A204.1 (cell line): ENCODE results near the gene MEIS2.

Experiments
- FAIRE-seq: peaks from 2 replicates; lab custom pipeline; 2012; peaks lifted over from hg19 to GRCh38; lab: Jason Lieb, UNC

Gene MEIS2

DNA sequence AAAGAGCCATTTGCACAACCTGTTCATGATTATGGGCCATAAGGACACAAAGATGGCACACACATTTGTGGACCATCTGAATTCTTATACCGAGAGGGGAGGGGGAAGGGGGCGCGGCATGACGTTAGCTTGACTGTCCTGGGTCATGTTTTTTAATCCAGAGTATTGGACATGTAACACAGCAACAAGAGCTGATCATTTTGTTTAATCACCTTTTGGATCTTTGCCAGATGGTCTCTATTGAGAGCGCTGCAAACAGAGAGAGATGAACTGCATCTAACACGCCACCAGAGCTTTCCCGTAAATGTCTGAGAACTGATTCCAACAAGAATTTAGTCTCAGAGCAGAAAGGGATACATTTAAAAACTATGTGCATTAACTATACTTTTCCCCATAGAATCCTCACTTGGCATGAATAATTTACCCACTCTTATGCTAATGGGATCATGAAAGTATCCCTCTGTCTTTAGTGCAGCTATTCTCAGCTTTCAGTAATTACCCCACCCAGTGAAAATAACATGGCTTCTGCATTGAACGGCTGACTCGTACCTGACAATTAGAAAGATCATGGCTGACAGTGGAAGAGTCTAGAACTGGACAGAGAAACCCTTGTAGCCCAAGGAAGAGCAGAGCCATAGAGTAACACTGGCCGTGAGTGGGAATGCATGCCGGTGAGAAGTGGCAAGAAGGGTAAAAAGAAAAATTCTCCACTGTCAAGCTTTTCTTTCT is 22.6 kb downstream of the MEIS2 start:
- FAIRE-seq = no peak

- FAIRE-seq = no peak
Measured at GRCh38 chr15:37076543-37076942, 23.8 kb downstream of the MEIS2 start.

DNA sequence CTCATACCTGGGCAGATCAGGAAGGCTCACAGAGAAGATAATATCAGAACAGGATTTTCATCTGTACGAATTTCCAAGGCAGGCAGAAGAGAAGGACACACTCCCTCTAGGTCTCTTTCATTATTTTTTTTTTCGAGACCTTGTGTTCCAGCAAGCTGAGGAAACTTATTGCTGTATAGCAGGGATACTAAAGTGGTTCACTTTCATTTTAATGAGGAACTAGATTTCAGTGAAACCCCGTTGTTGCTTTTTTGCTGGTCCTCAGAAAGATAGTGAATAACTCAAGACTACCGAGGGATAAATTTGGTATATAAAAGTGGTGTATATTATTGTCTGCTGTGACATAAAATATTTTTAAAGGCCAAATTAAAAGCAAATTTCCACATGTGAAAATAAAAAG is 24.6 kb downstream of the MEIS2 start:
- FAIRE-seq = no peak

DNA sequence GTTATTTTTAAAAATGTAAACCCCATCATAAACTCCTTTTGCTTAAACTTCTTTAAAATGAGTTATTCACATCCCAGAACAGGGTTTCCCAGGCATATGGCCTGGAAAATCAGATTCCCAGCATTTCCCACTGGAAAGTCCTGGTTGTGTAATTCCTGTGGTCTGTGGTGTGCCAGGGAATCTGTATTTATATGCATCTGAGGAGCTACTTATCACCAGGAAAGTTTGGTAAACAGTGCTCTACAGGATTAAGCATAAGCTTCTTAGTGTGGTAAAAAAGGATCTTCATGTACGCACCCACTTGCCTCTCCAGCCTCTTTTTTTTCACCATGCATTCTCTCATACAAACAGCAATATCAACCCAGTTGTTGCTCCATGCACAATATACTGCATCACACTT is 28.2 kb downstream of the MEIS2 start:
- FAIRE-seq = no peak

DNA sequence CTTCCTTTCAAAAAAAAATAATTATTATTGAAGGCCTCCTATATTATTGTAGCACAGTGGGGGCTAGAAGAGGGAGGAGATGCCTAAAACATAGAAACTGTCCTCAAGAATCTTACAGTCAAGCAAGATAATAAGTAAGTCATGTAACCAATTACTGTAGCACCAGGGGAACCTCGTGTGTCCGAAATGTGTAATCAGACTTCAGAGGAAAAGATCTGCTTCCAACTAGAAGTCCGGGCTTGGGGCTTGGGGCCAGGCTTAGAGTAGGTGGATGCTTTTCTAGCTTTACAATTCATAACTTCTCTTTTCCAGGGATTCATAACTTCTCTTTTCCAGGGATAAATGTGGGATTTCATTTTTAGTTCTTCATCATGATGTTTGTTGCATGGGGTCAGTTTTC is 29.2 kb downstream of the MEIS2 start:
- no peak for FAIRE-seq

- FAIRE-seq = no peak
Measured at GRCh38 chr15:37070686-37071085, 29.7 kb downstream of the MEIS2 start.

GRCh38 chr15:37061996-37062395 is 38.4 kb downstream of the MEIS2 start:
- FAIRE-seq = no peak

GRCh38 chr15:37059086-37059485 is 41.3 kb downstream of the MEIS2 start:
- no peak for FAIRE-seq

- no peak for FAIRE-seq
Measured at GRCh38 chr15:37058316-37058985, 41.9 kb downstream of the MEIS2 start.

GRCh38 chr15:37057831-37058230 is 42.5 kb downstream of the MEIS2 start:
- FAIRE-seq = no peak

- FAIRE-seq = no peak
Measured at GRCh38 chr15:37057256-37057655, 43.1 kb downstream of the MEIS2 start.

GRCh38 chr15:37056177-37057121 is 43.9 kb downstream of the MEIS2 start:
- FAIRE-seq = no peak

DNA sequence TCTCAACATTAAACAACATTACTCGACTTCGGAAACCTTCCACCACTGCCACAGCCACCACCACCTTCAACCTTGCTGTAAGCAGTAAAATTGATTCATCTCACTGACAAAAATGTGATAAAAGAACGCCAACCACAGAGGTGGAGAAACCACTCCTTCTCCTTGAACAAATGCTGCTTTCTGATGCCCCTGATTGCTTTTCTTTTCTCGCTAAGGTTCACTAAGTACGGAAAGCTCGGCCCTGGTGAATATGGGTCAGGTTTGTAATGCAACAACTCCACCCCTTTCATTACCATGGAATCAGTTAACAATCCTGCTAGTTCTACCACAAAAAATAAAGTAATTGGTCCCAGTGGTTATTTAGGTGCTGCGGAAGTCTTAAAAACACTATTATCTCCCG is 44.9 kb downstream of the MEIS2 start:
- no peak for FAIRE-seq

DNA sequence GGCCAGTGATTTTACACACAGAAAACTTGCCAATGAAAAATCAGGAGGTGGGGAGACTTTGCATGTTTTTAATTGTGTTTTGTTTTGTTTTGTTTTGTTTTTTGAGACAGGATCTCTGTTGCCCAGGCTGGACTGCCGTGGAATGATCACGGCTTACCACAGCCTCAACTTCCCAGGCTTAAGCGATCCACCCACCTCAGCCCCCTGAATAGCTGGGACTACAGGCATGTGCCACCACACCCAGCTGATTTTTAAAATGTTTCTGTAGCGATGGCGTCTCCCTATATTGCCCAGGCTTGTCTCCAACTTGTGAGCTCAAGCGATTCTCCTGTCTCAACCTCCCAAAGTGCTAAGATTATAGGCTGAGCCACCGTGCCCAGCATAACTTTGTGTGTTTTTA is 46.0 kb downstream of the MEIS2 start:
- no peak for FAIRE-seq

DNA sequence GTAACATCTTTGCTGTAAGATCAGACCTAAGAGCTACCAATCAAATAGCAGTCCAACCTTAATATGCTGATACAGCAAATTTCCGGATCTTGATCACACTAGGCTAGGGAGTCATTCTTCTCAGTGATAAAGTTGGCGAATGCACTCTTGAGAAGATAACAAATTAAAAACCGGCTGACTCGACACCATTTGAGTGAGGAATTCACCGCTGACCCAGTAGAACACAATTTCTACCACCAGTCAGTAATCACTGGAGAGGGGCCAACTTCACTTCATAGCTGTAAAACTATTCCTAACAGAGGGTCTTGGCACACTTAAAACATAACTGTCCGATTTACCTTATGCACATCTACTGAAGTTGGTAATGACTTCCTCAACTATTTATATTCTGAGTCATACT is 47.2 kb downstream of the MEIS2 start:
- FAIRE-seq = no peak

DNA sequence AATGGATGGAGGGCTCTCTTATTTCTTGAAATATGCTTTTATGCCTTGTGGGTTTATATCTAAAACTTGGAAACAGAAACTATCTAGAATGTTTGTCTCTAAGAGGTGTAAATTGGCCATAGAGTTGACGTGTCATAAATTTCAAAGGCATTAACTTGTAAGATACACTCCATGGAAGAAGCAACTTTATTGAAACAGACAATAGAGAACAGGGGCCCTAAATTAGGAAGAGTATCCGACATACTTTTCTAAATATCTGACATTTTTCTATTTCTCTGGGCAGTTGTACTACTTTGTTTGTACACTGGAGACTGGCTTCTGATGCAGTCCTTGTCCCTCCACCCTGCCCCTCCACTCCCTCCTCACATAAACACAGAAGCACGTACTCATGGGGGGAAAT is 50.0 kb downstream of the MEIS2 start:
- no peak for FAIRE-seq

- FAIRE-seq = no peak
Measured at GRCh38 chr15:37046876-37047614, 53.3 kb downstream of the MEIS2 start.

DNA sequence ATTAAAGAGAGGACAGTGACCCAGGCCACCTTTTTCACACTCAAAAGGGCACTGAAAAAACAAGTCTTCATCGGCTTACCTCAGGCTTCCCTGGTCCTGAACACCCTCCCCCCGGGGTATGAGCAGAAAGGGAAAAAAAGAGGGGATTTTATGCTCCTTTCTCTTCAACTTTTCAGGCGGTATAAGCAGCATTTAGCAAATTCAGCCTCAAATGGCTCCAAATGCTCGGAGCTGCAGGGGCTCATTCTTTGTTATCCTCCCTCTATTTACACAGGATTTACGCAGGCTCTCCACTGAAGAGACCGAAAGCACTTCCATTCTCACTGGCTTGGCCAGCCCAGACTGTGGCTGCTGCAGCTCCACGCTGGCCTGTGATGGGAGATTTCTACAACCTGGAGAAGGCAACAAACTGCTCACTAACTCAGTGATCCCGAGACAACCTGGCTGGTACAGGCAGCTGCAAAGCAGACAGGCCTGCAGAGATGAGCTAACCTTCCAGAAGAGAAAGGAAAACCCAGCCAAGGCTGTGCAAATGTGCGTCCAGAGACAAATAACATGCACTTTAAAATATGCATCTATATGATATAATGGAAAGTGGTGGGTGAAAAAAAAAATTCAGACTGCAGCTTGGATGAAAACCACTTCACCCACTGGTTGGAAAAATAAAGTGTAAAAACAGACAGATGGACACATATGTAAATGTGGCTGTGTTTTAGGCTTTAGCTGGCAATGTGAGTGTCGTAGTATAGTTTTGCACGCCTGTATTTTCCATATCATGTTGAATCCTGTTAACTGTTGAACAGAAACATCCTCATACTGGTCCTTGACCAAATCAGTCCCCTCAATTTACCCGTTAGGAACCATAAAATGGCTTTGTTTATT is 54.2 kb downstream of the MEIS2 start:
- FAIRE-seq = no peak

GRCh38 chr15:37044915-37045648 is 55.3 kb downstream of the MEIS2 start:
- no peak for FAIRE-seq

GRCh38 chr15:37041836-37042235 is 58.5 kb downstream of the MEIS2 start:
- no peak for FAIRE-seq

GRCh38 chr15:37041042-37041441 is 59.3 kb downstream of the MEIS2 start:
- no peak for FAIRE-seq
